HL-60/S4 (cell line): ENCODE measurements around the gene YY2.
"Not testable (repeated sequence)": the region's sequence is repeated elsewhere in the genome, so short reads cannot be mapped to it uniquely, and the experiment has no call there.

Experiments
- in situ Hi-C: fragments of 300-500 bp; cut with MboI; formaldehyde crosslinking; loops from 2 replicates; pipeline ENCODE4 v1.14.3; 2022; ENCODE audit warnings: low sequenced_read_pairs

The YY2 gene

GRCh38 chrX:21873063-21873775 is 17.4 kb downstream of the YY2 start:
- in situ Hi-C loops: no loop called here

DNA sequence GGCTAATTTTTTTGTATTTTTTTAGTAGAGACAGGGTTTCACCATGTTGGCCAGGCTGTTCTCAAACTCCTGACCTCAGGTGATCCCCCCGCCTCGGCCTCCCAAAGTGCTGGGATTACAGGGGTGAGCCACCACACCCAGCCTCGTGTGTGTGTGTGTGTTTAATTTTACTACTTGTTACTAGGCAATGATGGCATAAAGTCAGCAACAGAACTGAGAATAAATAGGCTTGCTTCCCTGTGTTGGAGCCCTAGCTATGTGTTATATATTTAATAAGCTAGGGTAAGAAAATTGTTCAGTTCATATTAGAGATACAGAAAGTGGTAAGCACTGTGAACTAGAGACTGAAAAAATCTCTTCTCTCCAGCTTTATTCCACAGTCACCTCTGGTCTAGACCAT is 18.4 kb downstream of the YY2 start:
- in situ Hi-C loops: not testable (repeated sequence)

DNA sequence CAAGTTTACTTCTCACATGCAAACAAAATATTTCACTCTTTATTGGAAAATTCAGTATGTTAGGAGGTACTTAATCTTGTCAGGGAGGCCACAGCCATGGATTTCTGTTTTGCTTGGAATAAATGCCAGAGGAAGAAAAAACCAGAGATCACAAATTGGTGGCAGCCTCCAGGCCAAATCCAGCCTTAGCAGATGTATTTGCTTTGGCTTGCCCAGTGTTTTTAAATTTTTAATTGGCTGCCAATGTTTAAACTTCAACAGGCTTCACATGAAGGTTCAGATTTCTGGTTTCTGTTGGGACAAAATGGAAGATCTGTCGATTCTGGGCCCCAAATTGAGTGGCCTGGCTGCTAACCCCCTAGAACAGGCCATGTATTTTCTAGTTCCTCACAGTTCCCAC is 19.2 kb downstream of the YY2 start:
- in situ Hi-C loops: no loop called here

DNA sequence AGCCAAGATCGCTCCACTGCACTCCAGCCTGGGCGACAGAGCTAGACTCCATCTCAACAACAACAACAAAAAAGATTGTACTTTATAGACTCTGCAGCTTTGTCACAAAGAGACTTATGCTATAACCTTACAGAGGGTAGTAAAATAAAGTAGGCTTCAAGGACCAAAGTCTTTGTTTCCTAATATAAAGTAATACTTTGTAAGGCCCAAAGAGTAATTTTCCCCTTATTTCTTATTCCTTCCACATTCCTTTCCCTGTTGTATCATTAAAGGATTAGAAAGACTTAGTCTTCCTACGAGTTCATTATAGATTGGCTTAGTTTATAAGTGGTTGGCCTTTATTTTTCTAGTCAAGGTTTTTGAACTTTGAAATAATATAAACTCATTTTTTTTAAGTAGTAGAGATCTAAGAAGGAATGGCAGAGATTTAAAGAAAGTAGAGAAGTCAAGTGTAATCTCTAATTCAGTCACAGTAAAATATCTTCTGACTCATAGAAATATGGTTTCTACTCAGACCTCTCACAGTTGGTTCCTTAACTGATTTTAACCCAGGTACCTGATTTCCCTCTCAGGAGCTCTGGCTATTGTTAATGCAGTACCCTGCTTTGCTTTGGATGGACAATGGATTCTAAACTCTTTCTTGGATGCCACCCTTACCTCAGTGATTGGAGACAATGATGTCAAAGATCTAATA is 26.2 kb downstream of the YY2 start:
- in situ Hi-C loops: no loop called here

GRCh38 chrX:21883258-21883657 is 27.5 kb downstream of the YY2 start:
- in situ Hi-C loops: no loop called here

GRCh38 chrX:21885568-21885967 is 29.8 kb downstream of the YY2 start:
- in situ Hi-C loops: no loop called here

DNA sequence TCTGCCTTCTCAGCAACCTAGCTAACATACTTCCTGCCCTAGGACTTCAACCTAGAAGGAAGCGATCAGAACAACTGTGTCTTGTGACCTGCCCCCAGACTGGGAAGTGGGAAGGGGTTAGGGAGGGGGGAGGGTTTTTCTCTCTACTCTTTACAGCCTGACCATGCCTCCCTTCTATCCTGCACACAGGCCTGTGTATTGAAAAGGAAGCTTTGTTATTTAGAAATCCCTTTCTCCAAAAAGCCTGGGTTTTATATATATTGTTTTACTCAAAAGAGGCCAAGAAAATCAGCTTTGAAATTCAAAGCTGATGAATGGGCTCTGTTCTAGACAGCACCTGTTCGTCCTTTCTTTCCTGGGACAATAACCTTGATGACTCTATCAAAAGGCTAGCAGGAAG is 49.5 kb downstream of the YY2 start:
- in situ Hi-C loops: no loop called here

DNA sequence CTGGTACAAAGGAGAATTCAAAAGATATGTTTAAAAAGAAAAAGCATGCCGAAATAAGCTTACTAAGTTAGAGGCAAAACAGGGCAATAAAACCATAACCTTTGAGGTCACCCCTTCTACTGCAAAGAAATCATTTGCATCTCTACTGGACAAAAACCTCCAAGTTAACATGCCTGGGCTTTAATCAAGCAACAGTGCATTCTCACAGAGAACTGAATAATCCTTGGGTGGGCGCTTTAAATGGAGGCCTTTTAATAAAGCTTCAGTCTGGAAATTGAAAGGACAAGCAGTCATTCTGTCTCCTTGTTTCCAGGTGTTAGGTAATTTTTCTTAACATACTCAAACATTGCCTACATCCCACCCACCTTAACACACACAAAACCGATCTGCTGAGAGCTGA is 50.2 kb downstream of the YY2 start:
- in situ Hi-C loops: no loop called here

DNA sequence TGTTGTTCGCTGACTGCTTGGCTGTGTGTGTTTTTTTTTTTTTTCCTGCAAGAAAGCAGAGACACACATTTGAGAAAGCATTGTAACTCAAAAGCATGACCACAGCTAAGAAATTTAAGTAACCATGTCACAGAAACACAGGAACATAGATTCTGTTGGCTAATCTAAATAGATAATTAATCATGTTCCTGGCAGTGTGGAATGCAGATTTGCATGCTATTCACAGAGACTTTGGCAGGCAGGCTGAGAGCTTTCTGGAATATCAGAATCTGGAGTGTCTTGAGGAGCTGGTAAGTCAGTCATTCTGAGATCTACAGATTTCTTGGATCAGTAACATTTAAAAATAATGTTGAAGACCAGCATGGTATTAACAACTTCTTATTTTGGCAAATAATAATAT is 51.5 kb downstream of the YY2 start:
- in situ Hi-C loops: no loop called here
